Fibroblast of the conjunctiva (primary cell): ENCODE results near the gene PDAP1.
"Not testable (repeated sequence)": the region's sequence is repeated elsewhere in the genome, so short reads cannot be mapped to it uniquely, and the experiment has no call there.

Experiments used
- DNase-seq: peaks from one replicate; pipeline ENCODE4 v3.0.0-alpha.2; 2010; ENCODE audit warnings: low read depth

The PDAP1 gene

DNA sequence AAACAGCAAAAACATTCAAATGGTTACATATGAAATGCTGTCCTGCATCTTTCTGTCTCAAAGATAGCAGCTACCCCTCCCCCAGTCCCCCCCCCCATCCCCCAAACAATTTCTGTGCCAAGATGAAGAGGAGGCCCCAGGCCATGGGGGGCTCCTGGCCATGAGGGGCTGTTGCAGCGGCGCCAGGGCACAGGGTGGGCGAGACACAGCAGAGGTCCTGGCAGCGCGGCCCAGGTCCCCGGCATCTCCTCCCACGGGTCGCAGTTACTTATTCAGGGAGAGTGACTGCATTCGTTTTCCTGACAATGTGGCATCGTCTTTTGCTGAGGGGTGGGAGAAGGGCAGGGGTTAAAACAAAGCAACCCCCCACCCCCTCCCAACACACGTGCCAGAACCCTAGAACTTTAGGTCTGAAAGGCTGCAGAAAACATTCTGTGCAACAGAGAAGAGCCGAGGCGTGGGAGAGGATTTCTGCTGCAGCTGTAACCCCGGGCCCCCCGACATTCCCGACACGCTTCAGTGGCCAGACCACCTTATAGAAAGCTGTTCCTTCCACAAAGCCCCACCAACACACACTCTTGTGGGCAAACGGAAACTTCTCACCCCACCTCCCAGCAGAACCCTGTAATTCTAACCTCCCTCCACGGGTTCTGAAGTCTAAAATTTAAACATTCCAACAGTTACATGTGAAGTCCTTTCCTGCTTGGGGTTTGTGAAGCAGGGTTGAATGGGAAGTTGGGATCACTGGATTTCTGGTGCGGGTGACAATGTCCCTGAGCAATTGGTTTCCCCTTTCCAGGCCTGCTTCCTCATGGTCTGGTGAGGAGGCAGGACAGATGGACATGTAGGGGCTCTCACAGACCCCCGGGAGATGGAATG is 11.7 kb downstream of the PDAP1 start:
- no peak for DNase-seq

- no peak for DNase-seq
These were observed 12.6 kb downstream of the PDAP1 start for GRCh38 chr7:99395616-99396327.

- DNase-seq = no peak
These were observed 14.3 kb downstream of the PDAP1 start for GRCh38 chr7:99394188-99394502.

DNA sequence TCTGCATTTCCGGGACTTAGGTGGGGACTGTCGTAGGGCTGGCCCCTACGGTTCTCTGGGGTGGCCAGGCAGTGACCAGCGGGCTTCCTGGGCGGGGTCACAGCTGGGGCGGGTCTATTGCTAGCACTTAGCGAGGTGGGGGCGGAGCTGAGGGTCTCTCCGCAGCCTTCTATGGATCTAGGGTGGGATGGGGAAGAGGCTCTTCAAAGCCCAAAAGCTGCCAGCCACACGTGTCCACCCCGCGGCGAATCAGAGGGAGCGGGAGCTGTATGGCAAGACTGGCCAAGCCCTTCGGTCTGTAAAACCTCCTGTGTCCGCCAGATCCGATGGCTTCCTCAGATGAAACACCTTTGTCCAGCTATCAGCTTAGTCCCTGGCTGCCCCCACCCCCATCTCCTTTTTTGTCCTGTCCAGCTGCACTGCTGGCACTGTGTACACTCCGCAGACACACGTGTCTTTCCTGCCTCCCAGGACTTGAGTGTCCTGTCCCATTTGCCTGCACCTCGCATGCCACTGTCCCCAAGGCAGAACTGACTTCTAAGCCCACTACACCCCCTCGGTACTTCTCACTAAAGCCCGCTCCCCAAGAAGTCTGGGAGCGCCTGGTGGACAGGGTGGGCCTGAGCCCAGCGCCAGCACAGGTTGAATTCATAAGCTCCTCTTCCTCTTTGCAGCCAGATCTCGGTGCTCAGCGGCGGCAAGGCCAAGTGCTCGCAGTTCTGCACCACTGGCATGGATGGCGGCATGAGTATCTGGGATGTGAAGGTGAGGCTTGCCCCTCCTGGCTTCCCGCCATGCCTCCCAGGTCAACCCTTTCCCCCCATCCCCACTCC is 14.8 kb downstream of the PDAP1 start:
- DNase-seq = no peak

DNA sequence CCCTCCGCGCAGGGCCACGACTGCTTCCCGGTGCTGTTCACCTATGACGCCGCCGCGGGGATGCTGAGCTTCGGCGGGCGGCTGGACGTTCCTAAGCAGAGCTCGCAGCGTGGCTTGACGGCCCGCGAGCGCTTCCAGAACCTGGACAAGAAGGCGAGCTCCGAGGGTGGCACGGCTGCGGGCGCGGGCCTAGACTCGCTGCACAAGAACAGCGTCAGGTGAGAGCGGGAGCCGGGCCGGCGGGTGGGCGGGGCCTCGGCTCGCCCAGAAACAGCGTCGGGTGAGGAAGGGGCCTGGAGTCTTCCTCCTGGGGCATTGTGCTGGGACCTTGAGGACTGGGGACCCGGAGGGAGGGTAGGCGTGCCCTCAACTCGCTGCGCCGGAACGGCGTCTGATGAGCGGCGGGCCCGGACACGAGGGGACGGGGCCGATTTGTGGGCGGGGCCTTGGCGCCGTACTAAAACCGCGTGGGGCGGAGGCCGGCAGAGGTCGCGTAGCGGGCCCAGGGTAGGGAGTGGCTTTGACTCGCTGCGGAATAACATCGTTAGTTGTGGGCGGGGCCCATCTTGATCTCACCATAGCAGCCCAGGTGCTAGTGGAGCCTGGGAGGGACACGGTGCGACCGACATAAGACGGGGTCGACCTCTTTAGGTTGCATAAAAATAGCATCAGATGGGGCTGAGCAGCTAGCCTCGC is 15.6 kb downstream of the PDAP1 start:
- DNase-seq = no peak

GRCh38 chr7:99392046-99392445 is 16.4 kb downstream of the PDAP1 start:
- no peak for DNase-seq

DNA sequence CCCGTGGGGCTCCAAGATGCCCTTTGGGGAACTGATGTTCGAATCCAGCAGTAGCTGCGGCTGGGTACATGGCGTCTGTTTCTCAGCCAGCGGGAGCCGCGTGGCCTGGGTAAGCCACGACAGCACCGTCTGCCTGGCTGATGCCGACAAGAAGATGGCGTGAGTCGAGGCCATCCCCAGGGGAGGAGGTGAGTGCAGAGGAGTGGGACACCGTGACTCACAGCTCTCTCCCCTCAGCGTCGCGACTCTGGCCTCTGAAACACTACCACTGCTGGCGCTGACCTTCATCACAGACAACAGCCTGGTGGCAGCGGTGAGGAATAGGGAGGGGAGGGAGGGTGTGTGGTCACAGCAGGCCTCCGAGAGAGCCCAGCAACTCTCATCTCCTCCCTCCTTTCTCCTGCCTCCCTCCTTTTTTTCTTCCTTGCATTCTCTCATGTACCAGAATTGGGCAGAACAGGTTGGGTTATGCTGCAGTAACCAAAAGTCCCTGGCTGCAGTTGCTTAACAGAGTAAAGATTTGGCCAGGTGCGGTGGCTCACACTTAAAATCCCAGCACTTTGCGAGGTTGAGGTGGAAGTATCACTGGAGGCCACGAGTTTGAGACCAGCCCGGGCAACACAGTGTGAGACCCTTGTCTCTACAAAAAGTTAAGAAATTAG is 17.3 kb downstream of the PDAP1 start:
- DNase-seq = no peak

- DNase-seq = no peak
These were observed 18.6 kb downstream of the PDAP1 start for GRCh38 chr7:99389772-99390171.

GRCh38 chr7:99387912-99388311 is 20.5 kb downstream of the PDAP1 start:
- no peak for DNase-seq

- not testable (repeated sequence) for DNase-seq
These were observed 21.2 kb downstream of the PDAP1 start for GRCh38 chr7:99387239-99387635.

- DNase-seq = no peak
These were observed 21.7 kb downstream of the PDAP1 start for GRCh38 chr7:99386584-99387238.

DNA sequence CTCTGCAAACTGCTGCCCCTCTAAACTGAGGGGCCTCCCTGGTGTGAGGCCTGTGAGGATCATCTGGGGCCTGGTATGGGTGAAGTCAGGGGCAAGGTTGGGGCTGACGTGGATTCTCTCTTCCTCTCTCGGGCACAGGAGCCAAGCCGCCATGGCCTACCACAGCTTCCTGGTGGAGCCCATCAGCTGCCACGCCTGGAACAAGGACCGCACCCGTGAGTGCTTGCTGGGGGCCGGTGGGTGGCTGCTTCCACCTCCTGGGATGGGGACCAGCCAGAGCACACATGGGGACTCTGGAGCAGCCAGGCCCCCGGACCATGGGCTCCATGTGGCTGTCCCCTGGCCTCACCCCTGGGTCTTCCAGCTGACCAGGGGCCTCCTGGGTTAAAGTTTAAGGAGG is 22.8 kb downstream of the PDAP1 start:
- no peak for DNase-seq

- DNase-seq = no peak
These were observed 23.9 kb downstream of the PDAP1 start for GRCh38 chr7:99384523-99384922.

DNA sequence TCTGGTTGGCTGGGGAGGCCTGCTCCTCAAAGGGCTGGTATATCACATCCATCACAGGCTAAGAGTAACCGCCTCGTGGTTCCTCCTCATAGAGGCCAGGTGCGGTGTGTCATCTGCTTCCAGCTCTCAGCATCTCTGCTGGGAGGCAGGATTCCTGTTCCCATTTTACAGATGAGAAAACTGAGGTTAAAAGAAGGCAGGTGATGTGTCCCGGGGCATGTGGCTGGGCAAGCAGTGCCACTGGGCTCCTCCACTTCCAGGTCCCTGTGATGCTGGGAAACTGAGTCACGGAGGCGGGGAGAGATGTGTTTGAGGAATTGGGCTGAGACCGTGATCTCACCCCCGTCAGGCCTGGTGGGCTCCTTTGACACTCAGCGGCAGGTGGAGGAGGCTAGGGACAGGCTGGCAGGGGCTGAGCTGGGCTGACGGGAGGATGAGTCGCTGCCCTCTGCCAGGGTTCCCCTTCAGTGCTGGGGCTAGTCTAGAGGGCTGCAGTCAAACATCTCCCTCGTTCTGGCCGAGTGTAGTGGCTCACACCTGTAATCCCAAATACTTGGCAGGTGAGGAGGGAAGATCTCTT is 24.5 kb downstream of the PDAP1 start:
- DNase-seq = no peak

- DNase-seq = no peak
These were observed 25.2 kb downstream of the PDAP1 start for GRCh38 chr7:99383203-99383602.

GRCh38 chr7:99381664-99382075 is 26.7 kb downstream of the PDAP1 start:
- no peak for DNase-seq

GRCh38 chr7:99380823-99381663 is 27.4 kb downstream of the PDAP1 start:
- no peak for DNase-seq

- DNase-seq = no peak
These were observed 28.2 kb downstream of the PDAP1 start for GRCh38 chr7:99380032-99380822.

- DNase-seq = not testable (repeated sequence)
These were observed 28.7 kb downstream of the PDAP1 start for GRCh38 chr7:99379693-99380031.
